Stimulated activated effector memory CD8-positive, alpha-beta T cell treated with anti-CD3 and anti-CD28 coated beads, Interleukin-12 subunit alpha, Interleukin-12 subunit beta, amount 100 ng/mL, for 72 hours (primary cell): ENCODE measurements around the gene NMNAT2.

Source experiments
- ATAC-seq: fragments of 150-1000 bp; cut with Tn5 transposase; 2 replicates; pipeline ENCODE4 v1.10.0; 2021
- DNase-seq, 2 donors: peaks; one replicate each; pipeline ENCODE4 v3.0.0; 2021 to 2022; ENCODE audit warnings: low spot score in 2 of 2
- H3K27ac Mint-ChIP-seq: one replicate; pipeline ENCODE4 v1.8.0; 2022; ENCODE audit warnings: mild to moderate bottlenecking, mixed read lengths
- H3K36me3 Mint-ChIP-seq: one replicate; pipeline ENCODE4 v1.8.0; 2022; ENCODE audit warnings: mild to moderate bottlenecking, mixed read lengths
- H3K4me1 Mint-ChIP-seq: one replicate; pipeline ENCODE4 v1.8.0; 2022; ENCODE audit warnings: mixed read lengths
- H3K4me3 Mint-ChIP-seq: one replicate; pipeline ENCODE4 v1.8.0; 2022; ENCODE audit warnings: mild to moderate bottlenecking, mixed read lengths
- H3K9me3 Mint-ChIP-seq: one replicate; pipeline ENCODE4 v1.8.0; 2022; ENCODE audit warnings: mixed read lengths

NMNAT2 gene

GRCh38 chr1:183319606-183320005 is 98.6 kb downstream of the NMNAT2 start:
- Mint-ChIP-seq H3K27ac (no peak overlapping the region), H3K4me1 (no peaks in the 10 kb centered on the region), H3K9me3 (no peaks in the 10 kb centered on the region), H3K36me3 (no peaks in the 10 kb centered on the region), H3K4me3 (no peak overlapping the region)
- no peak for DNase-seq
- ATAC-seq = no peak

- Mint-ChIP-seq H3K4me1 (no peaks in the 10 kb centered on the region), H3K27ac (no peak overlapping the region), H3K36me3 (no peaks in the 10 kb centered on the region), H3K4me3 (no peak overlapping the region), H3K9me3 (no peaks in the 10 kb centered on the region)
- DNase-seq (no peak), ATAC-seq (no peak)
Measured at GRCh38 chr1:183319051-183319450, 99.1 kb downstream of the NMNAT2 start.

- Mint-ChIP-seq H3K9me3 (no peaks in the 10 kb centered on the region), H3K4me1 (no peaks in the 10 kb centered on the region), H3K36me3 (no peaks in the 10 kb centered on the region), H3K4me3 (no peak overlapping the region), H3K27ac (no peak overlapping the region)
- DNase-seq = no peak
- ATAC-seq = no peak
Measured at GRCh38 chr1:183318433-183318832, 99.7 kb downstream of the NMNAT2 start.

- ATAC-seq (no peak), DNase-seq (no peak)
- no peaks in the 10 kb centered on the region for H3K4me1 Mint-ChIP-seq
- no peaks in the 10 kb centered on the region for H3K36me3 Mint-ChIP-seq
- no peaks in the 10 kb centered on the region for H3K9me3 Mint-ChIP-seq
- no peak overlapping the region for H3K4me3 Mint-ChIP-seq
- H3K27ac Mint-ChIP-seq = no peak overlapping the region
Measured at GRCh38 chr1:183315991-183316758, 102.0 kb downstream of the NMNAT2 start.

GRCh38 chr1:183313063-183313462 is 105.1 kb downstream of the NMNAT2 start:
- H3K36me3 Mint-ChIP-seq = no peaks in the 10 kb centered on the region
- no peak overlapping the region for H3K27ac Mint-ChIP-seq
- ATAC-seq = no peak
- H3K4me3 Mint-ChIP-seq = no peak overlapping the region
- H3K4me1 Mint-ChIP-seq = no peaks in the 10 kb centered on the region
- H3K9me3 Mint-ChIP-seq = no peaks in the 10 kb centered on the region
- no peak for DNase-seq

GRCh38 chr1:183310753-183311479 is 107.3 kb downstream of the NMNAT2 start:
- DNase-seq = no peak
- Mint-ChIP-seq H3K9me3 (no peaks in the 10 kb centered on the region), H3K4me3 (no peak overlapping the region), H3K36me3 (no peaks in the 10 kb centered on the region), H3K27ac (no peak overlapping the region), H3K4me1 (no peaks in the 10 kb centered on the region)
- ATAC-seq = peak; percentile 57

- Mint-ChIP-seq H3K4me1 (no peaks in the 10 kb centered on the region), H3K27ac (no peak overlapping the region), H3K36me3 (no peaks in the 10 kb centered on the region), H3K9me3 (no peaks in the 10 kb centered on the region), H3K4me3 (no peak overlapping the region)
- ATAC-seq = no peak
- DNase-seq = no peak
Measured at GRCh38 chr1:183308719-183309118, 109.5 kb downstream of the NMNAT2 start.

- no peaks in the 10 kb centered on the region for H3K4me1 Mint-ChIP-seq
- no peak overlapping the region for H3K27ac Mint-ChIP-seq
- H3K4me3 Mint-ChIP-seq = no peak overlapping the region
- no peaks in the 10 kb centered on the region for H3K36me3 Mint-ChIP-seq
- DNase-seq (no peak), ATAC-seq (no peak)
- no peaks in the 10 kb centered on the region for H3K9me3 Mint-ChIP-seq
Measured at GRCh38 chr1:183306317-183307042, 111.7 kb downstream of the NMNAT2 start.

GRCh38 chr1:183304440-183305107 is 113.6 kb downstream of the NMNAT2 start:
- Mint-ChIP-seq H3K27ac (no peak overlapping the region), H3K36me3 (no peaks in the 10 kb centered on the region), H3K9me3 (no peaks in the 10 kb centered on the region), H3K4me1 (no peaks in the 10 kb centered on the region), H3K4me3 (no peak overlapping the region)
- no peak for DNase-seq
- ATAC-seq = no peak

- no peak for ATAC-seq
- no peak for DNase-seq
- Mint-ChIP-seq H3K36me3 (no peaks in the 10 kb centered on the region), H3K27ac (no peak overlapping the region), H3K4me3 (no peak overlapping the region), H3K4me1 (no peaks in the 10 kb centered on the region), H3K9me3 (no peaks in the 10 kb centered on the region)
Measured at GRCh38 chr1:183303901-183304300, 114.3 kb downstream of the NMNAT2 start.

- Mint-ChIP-seq H3K36me3 (no peaks in the 10 kb centered on the region), H3K27ac (no peak overlapping the region), H3K4me3 (no peak overlapping the region), H3K9me3 (peaks cover 4% of the 10 kb centered on the region), H3K4me1 (no peaks in the 10 kb centered on the region)
- ATAC-seq (no peak), DNase-seq (no peak)
Measured at GRCh38 chr1:183303323-183303645, 114.9 kb downstream of the NMNAT2 start.

- Mint-ChIP-seq H3K4me3 (no peak overlapping the region), H3K27ac (no peak overlapping the region), H3K9me3 (peaks cover 4% of the 10 kb centered on the region), H3K36me3 (no peaks in the 10 kb centered on the region), H3K4me1 (no peaks in the 10 kb centered on the region)
- ATAC-seq (peak; percentile 43), DNase-seq (no peak)
Measured at GRCh38 chr1:183302452-183303322, 115.5 kb downstream of the NMNAT2 start.

- DNase-seq = no peak
- no peaks in the 10 kb centered on the region for H3K36me3 Mint-ChIP-seq
- no peak overlapping the region for H3K27ac Mint-ChIP-seq
Measured at GRCh38 chr1:183301239-183301638, 116.9 kb downstream of the NMNAT2 start.

GRCh38 chr1:183300828-183301227 is 117.4 kb downstream of the NMNAT2 start:
- Mint-ChIP-seq H3K27ac (no peak overlapping the region), H3K36me3 (no peaks in the 10 kb centered on the region), H3K4me1 (no peaks in the 10 kb centered on the region), H3K4me3 (no peak overlapping the region), H3K9me3 (peaks cover 4% of the 10 kb centered on the region)
- no peak for ATAC-seq
- no peak for DNase-seq

More at GRCh38 chr1:183301239-183301638, 116.9 kb downstream of the NMNAT2 start:
- H3K4me1 Mint-ChIP-seq = no peaks in the 10 kb centered on the region
- no peak for ATAC-seq
- H3K4me3 Mint-ChIP-seq = no peak overlapping the region
- peaks cover 4% of the 10 kb centered on the region for H3K9me3 Mint-ChIP-seq
